GM08714 (cell line): ENCODE measurements around the gene PDGFRB.

ENCODE experiments used
- H3K4me3 ChIP-seq: fragments of 200-500 bp; sonication (Bioruptor generic); 2 replicates; pipeline ENCODE4 v1.5.1; 2014; ENCODE audit warnings: mild to moderate bottlenecking, low read length, inconsistent platforms
- ZNF274 ChIP-seq: IDR thresholded peaks from 2 replicates; pipeline ENCODE4 v1.6.1; 2012; ENCODE audit warnings: mild to moderate bottlenecking, low read depth, low read length

The PDGFRB gene

DNA sequence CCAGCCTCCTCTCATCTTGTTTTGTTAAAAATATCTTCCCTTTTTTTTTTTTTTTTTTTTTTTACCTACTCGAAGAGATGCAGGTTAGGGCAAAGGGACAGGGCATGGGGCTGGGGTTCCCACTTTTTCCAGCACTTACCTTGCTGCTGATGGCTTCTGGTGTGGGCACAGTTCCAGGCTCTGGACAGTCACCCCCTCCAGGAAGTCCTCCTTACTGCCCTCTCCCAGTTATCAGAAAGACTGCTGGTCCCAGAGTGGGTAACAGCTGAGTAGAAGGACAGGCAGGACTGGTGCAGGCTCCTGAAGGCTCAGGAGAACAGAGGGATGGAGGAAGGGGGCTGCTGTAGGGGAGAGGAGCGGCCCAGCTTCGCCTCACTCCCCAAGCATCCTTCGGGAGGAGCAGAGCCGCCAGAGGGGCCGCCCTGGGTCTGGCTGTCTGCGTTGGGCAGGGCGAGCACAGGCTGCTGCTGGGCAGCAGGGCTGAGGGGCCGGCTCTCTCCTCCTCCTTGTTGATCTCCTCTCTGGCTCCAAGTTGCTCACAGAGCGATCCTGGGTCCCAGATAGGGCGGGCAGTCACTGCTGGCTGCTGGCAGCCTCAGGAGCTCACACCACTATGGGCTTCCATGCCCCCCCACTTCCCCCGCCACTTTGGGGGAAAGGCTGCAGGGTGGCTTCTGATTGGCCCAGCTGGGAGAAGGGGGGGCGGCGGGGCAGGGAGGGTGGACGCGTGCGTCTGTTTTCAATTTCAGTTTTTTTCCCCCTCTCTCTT, at the start of gene PDGFRB:
Gene PDGFRB, minus strand, starts transcription at position 588 of the 769 bp plus-strand sequence. CDS start 18,798 bp downstream, outside the sequence.
- no peak for TF ChIP-seq ZNF274
- H3K4me3 ChIP-seq = peak within 1 kb of the TSS; percentile 44; the same call in 1 of the 2 replicates

DNA sequence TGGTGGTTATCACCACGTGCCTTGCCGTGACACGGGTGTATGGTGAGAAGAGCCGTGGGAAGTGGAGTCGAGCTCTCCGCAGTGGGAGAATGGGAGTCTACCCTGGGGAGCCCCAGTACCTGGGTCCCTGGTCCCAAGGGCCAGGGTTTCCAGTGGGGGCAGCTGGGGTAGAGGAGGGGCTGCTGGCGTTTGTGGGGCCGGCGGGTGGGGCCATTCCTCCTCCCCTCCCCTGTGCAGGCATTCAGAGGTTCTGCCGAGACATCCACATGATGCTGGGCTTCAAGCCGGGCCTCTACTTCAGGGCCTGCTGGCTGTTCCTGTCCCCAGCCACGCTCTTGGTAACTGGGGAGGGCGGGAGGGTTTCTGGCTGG, 48.9 kb upstream of the PDGFRB start:
- TF ChIP-seq ZNF274 = no peak
- H3K4me3 ChIP-seq = no peak overlapping the region

DNA sequence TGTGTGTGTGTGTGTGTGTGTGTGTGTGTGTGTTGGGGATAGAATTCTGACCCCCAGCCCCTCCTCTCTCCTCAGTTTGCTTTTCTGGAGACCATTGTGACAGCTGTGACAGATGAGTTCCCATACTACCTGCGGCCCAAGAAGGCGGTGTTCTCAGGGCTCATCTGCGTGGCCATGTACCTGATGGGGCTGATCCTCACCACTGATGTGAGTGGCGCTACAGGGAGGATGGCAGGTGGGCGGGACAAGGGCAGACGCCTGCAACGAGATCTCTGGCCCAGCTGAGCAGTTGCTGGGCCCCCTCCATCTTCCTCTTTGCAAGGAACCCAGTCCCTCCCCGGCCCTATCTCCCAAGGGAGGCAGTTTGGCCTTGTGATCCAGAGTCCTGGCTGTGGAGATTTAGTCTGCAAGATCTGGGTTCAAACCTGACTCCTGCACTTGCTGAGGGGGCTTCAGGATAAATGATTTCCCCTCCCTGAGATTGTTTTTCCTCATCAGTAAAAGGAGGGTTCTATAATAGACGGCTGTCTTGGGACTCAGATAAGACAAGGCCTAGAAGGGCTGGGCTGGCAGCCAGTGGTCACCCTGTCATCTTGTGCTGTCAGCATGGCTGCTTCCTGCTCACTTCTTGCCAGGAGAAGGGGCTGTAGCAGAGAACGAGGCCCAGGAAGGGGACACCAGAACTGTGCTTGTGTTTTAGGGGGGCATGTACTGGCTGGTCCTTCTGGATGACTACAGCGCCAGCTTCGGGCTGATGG, 48.4 kb upstream of the PDGFRB start:
- no peak for TF ChIP-seq ZNF274
- no peak overlapping the region for H3K4me3 ChIP-seq

DNA sequence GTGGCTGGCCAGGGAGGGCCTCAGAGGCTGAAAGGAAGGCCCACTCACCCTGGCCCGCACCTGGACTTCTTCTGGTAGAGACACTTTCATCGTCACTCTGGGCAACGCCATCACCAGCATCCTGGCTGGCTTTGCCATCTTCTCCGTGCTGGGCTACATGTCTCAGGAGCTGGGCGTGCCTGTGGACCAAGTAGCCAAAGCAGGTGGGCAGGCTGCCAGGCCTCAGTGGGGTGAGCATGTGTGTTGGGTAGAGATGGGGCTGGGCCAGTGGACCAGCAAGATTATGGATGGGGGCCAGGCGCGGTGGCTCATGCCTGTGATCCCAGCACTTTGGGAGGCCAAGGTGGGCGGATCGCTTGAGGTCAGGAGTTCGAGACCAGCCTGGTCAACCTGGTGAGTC, 46.9 kb upstream of the PDGFRB start:
- no peak overlapping the region for H3K4me3 ChIP-seq
- TF ChIP-seq ZNF274 = no peak

DNA sequence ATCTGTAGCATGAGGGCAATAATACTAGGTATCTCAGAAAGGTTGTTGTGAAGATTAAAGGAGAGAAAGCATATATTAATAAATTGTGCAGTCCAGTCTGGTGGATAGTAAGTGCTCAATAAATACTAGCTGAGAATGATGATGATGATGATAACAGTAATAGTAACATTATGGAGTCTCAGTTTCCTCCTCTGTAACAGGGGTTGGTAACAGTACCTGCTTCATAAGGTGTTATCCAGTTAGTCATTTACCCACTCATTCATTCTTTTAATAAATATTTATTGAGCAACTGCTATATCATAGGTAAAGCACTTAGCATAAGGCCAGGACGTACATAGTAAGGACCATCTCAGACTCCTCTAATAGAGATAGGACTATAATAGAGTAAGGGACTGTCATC, 41.8 kb upstream of the PDGFRB start:
- no peak overlapping the region for H3K4me3 ChIP-seq
- TF ChIP-seq ZNF274 = no peak

DNA sequence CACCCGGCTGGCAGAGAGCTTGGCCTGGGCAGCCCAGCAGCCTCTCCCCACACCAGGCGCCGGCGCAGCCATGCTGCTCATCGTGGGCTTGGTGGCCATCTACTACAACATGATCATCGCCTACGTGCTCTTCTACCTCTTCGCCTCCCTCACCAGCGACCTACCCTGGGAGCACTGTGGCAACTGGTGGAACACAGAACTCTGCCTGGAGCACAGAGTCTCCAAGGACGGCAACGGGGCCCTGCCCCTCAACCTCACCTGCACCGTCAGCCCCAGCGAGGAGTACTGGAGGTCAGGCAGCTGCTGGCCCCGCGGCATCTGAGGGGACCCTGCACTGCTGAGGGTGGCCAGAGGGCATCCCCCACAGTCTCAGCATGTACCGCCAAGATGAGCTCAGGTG, 41.3 kb upstream of the PDGFRB start:
- H3K4me3 ChIP-seq = no peak overlapping the region
- TF ChIP-seq ZNF274 = no peak

DNA sequence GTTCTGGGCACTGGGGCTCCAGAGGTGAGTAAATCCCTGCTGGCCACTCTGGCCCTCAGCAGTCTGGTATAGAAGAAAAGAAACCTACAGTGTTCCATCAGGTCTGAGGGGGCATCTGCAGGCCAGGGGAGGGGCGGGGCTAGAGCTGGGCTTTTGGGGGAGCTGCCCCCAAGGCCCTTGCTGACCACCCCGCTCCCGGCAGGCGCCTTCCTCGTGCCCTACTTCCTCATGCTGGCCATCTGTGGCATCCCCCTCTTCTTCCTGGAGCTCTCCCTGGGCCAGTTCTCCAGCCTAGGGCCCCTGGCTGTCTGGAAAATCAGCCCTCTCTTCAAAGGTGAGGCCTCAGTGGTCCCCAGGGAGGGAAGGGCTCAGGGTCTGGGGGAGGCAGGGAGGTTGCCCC, 40.9 kb upstream of the PDGFRB start:
- TF ChIP-seq ZNF274 = no peak
- no peak overlapping the region for H3K4me3 ChIP-seq

DNA sequence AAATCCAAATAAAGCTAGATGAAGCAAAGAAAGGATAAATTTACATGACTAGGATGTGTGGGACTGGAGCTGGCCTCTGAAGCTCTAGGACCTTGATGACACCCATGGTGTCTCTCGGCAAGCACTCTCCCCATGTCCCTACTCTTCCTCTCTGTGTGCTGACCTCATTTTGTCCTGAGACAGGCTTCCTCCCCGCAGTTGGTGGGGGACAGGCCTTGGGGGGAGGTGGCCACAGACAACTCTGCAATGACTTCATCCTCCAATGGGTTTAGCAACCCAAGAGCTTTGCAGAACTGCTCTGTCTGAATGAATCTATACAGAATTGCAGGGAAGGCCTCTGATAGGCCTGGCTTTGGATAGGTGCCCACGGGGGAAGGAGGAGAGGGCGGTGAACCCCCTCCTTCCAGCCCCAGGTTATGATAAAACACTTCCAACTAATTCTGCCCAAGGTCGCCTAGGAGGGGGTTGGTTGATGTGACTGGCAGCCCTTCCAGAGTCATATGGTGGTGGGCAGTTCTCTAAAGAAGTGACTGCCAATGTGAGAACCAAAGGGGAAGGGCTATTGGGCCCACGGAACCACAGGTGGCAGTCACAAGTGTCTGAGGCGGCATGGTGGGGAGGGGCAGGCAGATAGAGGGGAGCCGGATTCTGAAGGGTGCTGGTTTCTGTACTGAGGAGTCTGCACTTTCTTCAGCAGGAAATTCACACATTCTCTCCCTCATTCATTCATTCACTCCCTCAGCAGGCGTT, 40.3 kb upstream of the PDGFRB start:
- no peak for TF ChIP-seq ZNF274
- no peak overlapping the region for H3K4me3 ChIP-seq

DNA sequence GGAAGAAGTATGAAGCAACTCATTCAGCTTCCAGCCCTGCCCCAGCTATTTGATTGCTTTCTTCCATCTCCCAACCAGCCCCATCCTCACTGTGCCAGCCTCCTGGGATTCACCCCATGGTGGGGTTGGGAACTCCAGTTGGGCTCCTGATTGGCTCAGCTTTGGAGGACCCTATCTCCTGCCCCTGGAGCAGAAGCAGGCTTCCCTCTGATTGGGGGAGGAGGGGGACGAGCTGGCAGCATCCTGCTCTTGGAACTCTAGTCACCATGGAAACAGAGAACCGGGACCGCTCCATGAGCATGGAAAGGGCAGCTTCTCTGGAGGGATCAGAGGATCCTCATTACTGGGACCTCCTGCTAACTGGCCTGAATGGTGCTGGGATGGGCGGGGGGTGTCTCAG, 36.8 kb upstream of the PDGFRB start:
- no peak overlapping the region for H3K4me3 ChIP-seq
- no peak for TF ChIP-seq ZNF274

DNA sequence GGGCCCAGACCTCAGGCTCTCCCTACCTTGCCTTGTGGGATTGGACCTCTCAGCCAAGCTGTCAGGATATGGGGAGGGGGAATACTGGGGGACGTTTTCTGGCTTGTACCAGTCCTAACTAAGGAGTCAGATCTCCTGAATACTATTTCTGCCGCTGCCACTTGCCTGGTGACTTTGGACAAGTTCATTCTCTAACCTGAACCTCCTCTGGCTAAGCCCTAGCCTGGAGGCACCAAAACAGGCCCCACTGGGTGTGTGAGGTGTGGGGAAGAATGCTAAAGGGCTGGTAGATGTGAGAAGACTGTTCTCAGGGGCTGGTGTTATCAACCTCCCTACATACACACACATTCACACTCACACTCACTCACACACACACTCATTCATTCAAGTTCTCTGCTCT, 35.3 kb upstream of the PDGFRB start:
- TF ChIP-seq ZNF274 = no peak
- H3K4me3 ChIP-seq = no peak overlapping the region

DNA sequence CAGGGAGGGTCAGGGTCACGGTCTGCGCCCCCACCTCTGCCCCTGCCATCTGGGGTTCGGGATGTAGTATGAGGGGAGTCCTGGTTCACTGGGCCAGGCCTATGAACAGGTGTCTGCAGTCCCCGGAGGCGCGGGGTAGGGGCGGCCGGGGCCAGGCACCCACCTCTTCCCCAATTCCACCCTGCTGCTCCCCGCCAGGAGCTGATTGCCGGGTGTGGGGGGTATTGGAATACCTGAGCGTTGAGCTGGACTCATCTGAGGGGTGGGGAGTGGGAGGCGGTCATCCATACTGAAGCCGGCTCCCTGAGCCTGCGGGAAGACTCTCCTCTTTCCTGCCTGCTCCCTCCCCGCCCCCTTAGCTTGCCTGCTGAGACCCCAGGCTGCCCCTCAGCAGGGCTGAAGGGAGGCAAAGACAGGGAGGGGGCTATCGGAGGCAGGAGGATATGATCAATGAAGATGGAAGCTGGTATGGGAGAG, 34.9 kb upstream of the PDGFRB start:
- no peak for TF ChIP-seq ZNF274
- H3K4me3 ChIP-seq = no peak overlapping the region

DNA sequence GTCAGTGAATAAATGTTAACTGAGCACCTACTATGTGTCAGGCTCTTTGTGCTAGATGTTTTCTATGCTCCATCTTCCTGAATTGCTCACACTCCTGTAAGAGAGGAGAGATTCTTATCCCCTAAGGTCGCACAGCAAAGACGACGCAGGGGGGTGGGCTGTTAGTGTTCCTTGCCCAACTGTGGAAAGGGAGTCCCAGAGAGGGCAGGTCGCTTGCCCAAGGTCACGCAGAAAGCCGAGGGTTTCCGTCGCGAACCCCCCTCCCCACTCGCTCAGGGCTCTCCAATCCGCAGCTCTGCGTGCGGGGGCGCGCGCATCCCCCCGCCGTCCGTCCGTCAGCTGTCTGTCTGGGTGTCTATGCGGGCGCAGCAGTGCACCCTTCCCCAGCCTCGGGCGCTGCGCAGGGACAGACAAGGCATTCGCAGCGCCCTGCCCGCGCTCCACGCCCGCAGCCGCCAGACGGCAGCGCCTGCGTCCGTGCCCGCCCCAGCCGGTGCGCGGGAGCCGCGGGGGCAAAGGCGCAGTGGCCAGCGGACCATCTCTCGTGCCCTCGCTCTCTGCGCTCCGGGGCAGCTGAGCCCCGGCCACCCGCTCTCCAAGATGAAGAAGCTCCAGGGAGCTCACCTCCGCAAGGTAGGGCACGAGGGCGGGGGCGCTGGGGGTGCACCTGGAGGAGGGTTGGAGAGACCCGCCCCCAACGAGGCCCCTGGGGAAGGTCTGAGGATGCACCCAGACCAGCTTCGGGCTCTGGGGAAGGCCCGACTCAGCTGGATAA, 34.3 kb upstream of the PDGFRB start, which contains the start of gene SLC6A7:
Gene SLC6A7, plus strand, starts transcription at position 335 of the 775 bp plus-strand sequence. Its CDS starts 266 bp downstream, at position 601.
- no peak within 1 kb of the TSS for H3K4me3 ChIP-seq
- no peak for TF ChIP-seq ZNF274

DNA sequence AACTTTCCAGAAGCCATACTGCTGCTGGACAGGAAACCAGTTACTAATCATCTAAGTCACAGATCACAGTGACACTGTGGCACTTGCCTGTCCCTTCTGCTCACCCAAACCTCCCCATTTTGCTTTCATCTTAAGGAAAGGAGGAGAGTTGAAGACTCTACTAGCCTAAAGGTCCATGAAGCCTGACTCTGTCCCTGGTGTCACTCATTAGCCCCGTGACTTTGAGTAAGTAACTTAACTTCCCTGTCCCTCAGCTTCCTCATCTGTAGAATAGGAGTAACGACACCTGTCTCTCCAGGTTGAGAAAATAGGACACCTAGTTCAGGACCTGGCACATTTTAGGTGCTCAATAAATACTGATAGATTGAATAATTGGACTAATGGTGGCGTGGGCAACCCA, 33.7 kb upstream of the PDGFRB start:
- no peak for TF ChIP-seq ZNF274
- no peak overlapping the region for H3K4me3 ChIP-seq
